HepG2 (cell line): ENCODE data around the gene NUP85. TPM values are rescaled to one million over a fixed set of nuclear protein-coding genes. Genes with fewer than 3 reads are reported as not detected.

Experiments
- ATF1 ChIP-seq: IDR thresholded peaks from 2 replicates; pipeline ENCODE4 v1.6.1; 2016; ENCODE audit warnings: mild to moderate bottlenecking, control low read depth
- CREM ChIP-seq, 2 experiments: sonication (generic) in 1 of 2; formaldehyde crosslinking in 1 of 2; IDR thresholded peaks; 2 replicates each; pipeline versions ENCODE4 v1.4.0 to v1.6.1; 2016 to 2020; ENCODE audit warnings: antibody characterized with exemption in 1 of 2, mild to moderate bottlenecking in 1 of 2, missing genetic modification reagents in 1 of 2
- FOXP1 ChIP-seq, 2 experiments: fragments of 450-650 bp in 1 of 2; IDR thresholded peaks; 2 replicates each; pipeline ENCODE4 v1.6.1; 2017 to 2018; ENCODE audit warnings: antibody characterized with exemption in 1 of 2
- FUBP1 ChIP-seq: sonication (generic); formaldehyde crosslinking; IDR thresholded peaks from 2 replicates; pipeline ENCODE4 v1.5.1; 2020; ENCODE audit warnings: missing genetic modification reagents, mild to moderate bottlenecking, borderline replicate concordance
- IKZF4 ChIP-seq: sonication (generic); formaldehyde crosslinking; IDR thresholded peaks from 2 replicates; pipeline ENCODE4 v1.5.1; 2020; ENCODE audit warnings: borderline replicate concordance, mild to moderate bottlenecking, low read depth, missing genetic modification reagents; ENCODE audit errors: not compliant biosample characterization
- LBX2 ChIP-seq: sonication (generic); formaldehyde crosslinking; IDR thresholded peaks from 2 replicates; pipeline ENCODE4 v1.5.0; 2020; ENCODE audit warnings: missing genetic modification reagents, mild to moderate bottlenecking, borderline replicate concordance
- NR2F2 ChIP-seq: IDR thresholded peaks from 2 replicates; pipeline ENCODE4 v1.6.1; 2012; ENCODE audit warnings: low read depth, inconsistent platforms, borderline replicate concordance
- NR2F6 ChIP-seq, 2 experiments: IDR thresholded peaks; 2 replicates each; pipeline ENCODE4 v1.6.1; 2016; ENCODE audit warnings: antibody characterized with exemption in 1 of 2, mild to moderate bottlenecking in 1 of 2
- SMAD3 ChIP-seq: sonication (generic); formaldehyde crosslinking; IDR thresholded peaks from 2 replicates; pipeline ENCODE4 v1.4.0; 2020; ENCODE audit warnings: missing genetic modification reagents
- TCF7L2 ChIP-seq: IDR thresholded peaks from 2 replicates; pipeline ENCODE4 v1.6.1; 2011; ENCODE audit warnings: mild to moderate bottlenecking, low read depth, low read length, moderate library complexity
- TRIM24 ChIP-seq: sonication (generic); formaldehyde crosslinking; IDR thresholded peaks from 2 replicates; pipeline ENCODE4 v1.8.0; 2022; ENCODE audit warnings: mild to moderate bottlenecking, missing genetic modification reagents
- ZBTB25 ChIP-seq: IDR thresholded peaks from 2 replicates; pipeline ENCODE4 v1.6.1; 2018; ENCODE audit warnings: missing genetic modification reagents
- ZBTB34 ChIP-seq: sonication (generic); formaldehyde crosslinking; IDR thresholded peaks from 2 replicates; pipeline ENCODE4 v1.8.0; 2022; ENCODE audit warnings: mild to moderate bottlenecking, missing genetic modification reagents
- ZMYM4 ChIP-seq: sonication (generic); formaldehyde crosslinking; IDR thresholded peaks from 2 replicates; pipeline ENCODE4 v1.8.1; 2023; ENCODE audit warnings: mild to moderate bottlenecking, missing genetic modification reagents
- ZNF142 ChIP-seq: sonication (generic); formaldehyde crosslinking; IDR thresholded peaks from 2 replicates; pipeline ENCODE4 v1.4.0; 2020; ENCODE audit warnings: missing genetic modification reagents
- ZNF644 ChIP-seq: IDR thresholded peaks from 2 replicates; pipeline ENCODE4 v1.6.1; 2016; ENCODE audit warnings: low read depth
- ZSCAN29 ChIP-seq: sonication (generic); formaldehyde crosslinking; conservative IDR thresholded peaks from 2 replicates; pipeline ENCODE4 v1.4.0; 2020; ENCODE audit warnings: mild to moderate bottlenecking, missing genetic modification reagents
- polyA plus RNA-seq, 8 experiments: library from polyadenylated mRNA; depleted of rRNA in 3 of 8; stranded (reverse) in 7 of 8; unstranded in 1 of 8; fragments of >200 nt; fragmentation: Illumina TruSeq in 4 of 8; extraction: Trizol in 4 of 8; gene quantifications; 2 replicates each; pipeline versions ENCODE4 v1.2.1 to v1.2.3, GENCODE V29; 2011 to 2016; ENCODE audit warnings: low read depth in 4 of 8, missing spikeins in 1 of 8, mixed read lengths in 1 of 8; ENCODE audit not compliant: insufficient read depth in 1 of 8
- total RNA-seq, 5 experiments: library from RNA; depleted of rRNA; stranded (reverse); fragments of >200 nt; fragmentation: Illumina TruSeq; extraction: Trizol; gene quantifications; 2 replicates each; pipeline ENCODE4 v1.2.3, GENCODE V29; 2016; ENCODE audit warnings: low read depth in 1 of 5

The NUP85 gene
- total and polyA plus RNA-seq, 2 of the 13 experiments (the other 11 are each of a cell fraction or from before 2014, with no cell fraction given) = 89.1 to 124 TPM

- TF ChIP-seq LBX2 (CRISPR knock-in tag) = no peak
- TF ChIP-seq TCF7L2 = peak; percentile 59; the same call in 1 of the 2 replicates
- no peak for TF ChIP-seq ZNF644
- 0 out of 2 replicates have a peak, but pooled peaks have one; percentile 34 for TF ChIP-seq SMAD3 (CRISPR knock-in tag)
- 0 out of 2 replicates have a peak, but pooled peaks have one; percentile 44 for TF ChIP-seq ATF1
- TF ChIP-seq IKZF4 (CRISPR knock-in tag) = no peak
- TF ChIP-seq CREM (IDR thresholded peaks at IDR 0.05) = peak; percentile 80; the same call in 1 of the 2 replicates
- no peak for TF ChIP-seq CREM (CRISPR knock-in tag; IDR thresholded peaks at IDR 0.05)
- TF ChIP-seq NR2F2 = peak; percentile 29; the same call in 1 of the 2 replicates
- TF ChIP-seq ZSCAN29 (CRISPR knock-in tag) = no peak
- TF ChIP-seq ZMYM4 = peak; percentile 28; the same call in 1 of the 2 replicates
- TF ChIP-seq FUBP1 (CRISPR knock-in tag) = no peak
- TF ChIP-seq FOXP1 (IDR thresholded peaks at IDR 0.05) = no peak
- peak; percentile 92; the same call in 1 of the 2 replicates for TF ChIP-seq FOXP1 (CRISPR knock-in tag; IDR thresholded peaks at IDR 0.05)
- no peak for TF ChIP-seq ZNF142
- no peak for TF ChIP-seq ZBTB34 (CRISPR knock-in tag)
- no peak for TF ChIP-seq NR2F6 (IDR thresholded peaks at IDR 0.05)
- 0 out of 2 replicates have a peak, but pooled peaks have one; percentile 18 for TF ChIP-seq NR2F6 (CRISPR knock-in tag; IDR thresholded peaks at IDR 0.05)
- TF ChIP-seq TRIM24 (CRISPR knock-in tag) = 0 out of 2 replicates have a peak, but pooled peaks have one; percentile 11
- peak; percentile 47; the same call in 1 of the 2 replicates for TF ChIP-seq ZBTB25 (CRISPR knock-in tag)
Observed at GRCh38 chr17:75199886-75200618, 5.4 kb upstream of the NUP85 start (continued).
